Liver (tissue), 9 donors: ENCODE data around the gene DAGLA. TPM values are rescaled to one million over a fixed set of nuclear protein-coding genes. Genes with fewer than 3 reads are reported as not detected.
A peak's percentile ranks its signal among the peaks of the same experiment; 100 is the strongest.

Source experiments
- DNase-seq: peaks from one replicate; pipeline ENCODE4 v3.0.0-alpha.2; 2017; ENCODE audit warnings: low spot score
- H3K27ac ChIP-seq, 2 donors: one replicate each; pipeline ENCODE4 v1.7.0; 2013; ENCODE audit warnings: inconsistent platforms in 2 of 2, low read length in 2 of 2, control low read depth in 1 of 2, low read depth in 1 of 2, mild to moderate bottlenecking in 1 of 2
- H3K27me3 ChIP-seq, 4 donors: one replicate each; pipeline versions ENCODE4 v1.6.1 to v1.7.0; 2013; ENCODE audit warnings: low read length in 3 of 4, inconsistent platforms in 1 of 4, mild to moderate bottlenecking in 1 of 4, moderate library complexity in 1 of 4; ENCODE audit not compliant: control insufficient read depth in 4 of 4, insufficient read depth in 4 of 4
- H3K36me3 ChIP-seq, 4 donors: one replicate each; pipeline versions ENCODE4 v1.6.1 to v1.7.0; 2013; ENCODE audit warnings: low read length in 3 of 4, mild to moderate bottlenecking in 3 of 4, low read depth in 1 of 4, moderate library complexity in 1 of 4; ENCODE audit not compliant: control insufficient read depth in 4 of 4, insufficient read depth in 3 of 4
- H3K4me1 ChIP-seq, 4 donors: one replicate each; pipeline versions ENCODE4 v1.6.1 to v1.7.0; 2013; ENCODE audit warnings: low read length in 3 of 4, mild to moderate bottlenecking in 3 of 4, moderate library complexity in 1 of 4; ENCODE audit not compliant: control insufficient read depth in 4 of 4, insufficient read depth in 4 of 4
- H3K4me3 ChIP-seq, 3 donors: one replicate each; pipeline versions ENCODE4 v1.6.1 to v1.7.0; 2013; ENCODE audit warnings: low read length in 3 of 3, control low read depth in 1 of 3, low read depth in 1 of 3, mild to moderate bottlenecking in 1 of 3
- H3K9ac ChIP-seq, 2 donors: one replicate each; pipeline ENCODE4 v1.7.0; 2013; ENCODE audit warnings: low read length in 2 of 2, mild to moderate bottlenecking in 2 of 2, moderate library complexity in 2 of 2, control low read depth in 1 of 2, low read depth in 1 of 2
- H3K9me3 ChIP-seq, 4 donors: one replicate each; pipeline versions ENCODE4 v1.6.1 to v1.7.0; 2013; ENCODE audit warnings: low read length in 3 of 4; ENCODE audit not compliant: control insufficient read depth in 4 of 4
- ATF3 ChIP-seq: IDR thresholded peaks from 2 replicates; pipeline ENCODE4 v1.6.1; 2016; ENCODE audit warnings: antibody characterized with exemption
- EGR1 ChIP-seq, 2 donors: IDR thresholded peaks; 2 replicates each; pipeline ENCODE4 v1.6.1; 2016 to 2018; ENCODE audit warnings: antibody characterized with exemption in 2 of 2, low read depth in 2 of 2
- GABPA ChIP-seq, 2 donors: IDR thresholded peaks in 1 of 2; conservative IDR thresholded peaks in 1 of 2; 2 replicates each; pipeline ENCODE4 v1.6.1; 2016; ENCODE audit warnings: antibody characterized with exemption in 2 of 2, mild to moderate bottlenecking in 1 of 2, moderate library complexity in 1 of 2
- HNF4A ChIP-seq, 2 donors: conservative IDR thresholded peaks; 2 replicates each; pipeline ENCODE4 v1.6.1; 2016; ENCODE audit warnings: antibody characterized with exemption in 2 of 2, mild to moderate bottlenecking in 2 of 2
- HNF4G ChIP-seq: IDR thresholded peaks from 2 replicates; pipeline ENCODE4 v1.6.1; 2016; ENCODE audit warnings: antibody characterized with exemption
- JUND ChIP-seq, 2 donors: IDR thresholded peaks; 2 replicates each; pipeline ENCODE4 v1.6.1; 2016; ENCODE audit warnings: antibody characterized with exemption in 2 of 2
- MAX ChIP-seq: IDR thresholded peaks from 2 replicates; pipeline ENCODE4 v1.6.1; 2016; ENCODE audit warnings: antibody characterized with exemption
- RAD21 ChIP-seq, 2 donors: IDR thresholded peaks; 2 replicates each; pipeline ENCODE4 v1.6.1; 2016; ENCODE audit warnings: antibody characterized with exemption in 2 of 2, mild to moderate bottlenecking in 2 of 2
- RXRA ChIP-seq, 2 donors: IDR thresholded peaks; 2 replicates each; pipeline ENCODE4 v1.6.1; 2017 to 2018; ENCODE audit warnings: antibody characterized with exemption in 2 of 2, mild to moderate bottlenecking in 1 of 2
- SP1 ChIP-seq: IDR thresholded peaks from 2 replicates; pipeline ENCODE4 v1.6.1; 2018; ENCODE audit warnings: antibody characterized with exemption, mild to moderate bottlenecking
- TAF1 ChIP-seq: conservative IDR thresholded peaks from 2 replicates; pipeline ENCODE4 v1.6.1; 2016; ENCODE audit warnings: antibody characterized with exemption, mild to moderate bottlenecking
- ZBTB33 ChIP-seq: IDR thresholded peaks from 2 replicates; pipeline ENCODE4 v1.6.1; 2016; ENCODE audit warnings: antibody characterized with exemption
- WGBS: extraction: QIAGEN DNeasy Blood & Tissue Kit; methylation state at CpG from one replicate; pipeline ENCODE4 v1.1.7; 2013; 5-methylcytosine and 5-hydroxymethylcytosine counted together
- polyA plus RNA-seq, 2 donors: library from polyadenylated mRNA; stranded (reverse) in 1 of 2; unstranded in 1 of 2; fragments of 200-250 nt in 1 of 2; fragments of >200 nt in 1 of 2; fragmentation: Nextera tagmentation in 1 of 2; extraction: Ambion mirVana in 1 of 2; gene quantifications; one replicate each; pipeline versions ENCODE4 v1.2.1 to v1.2.3, GENCODE V29; 2013 to 2015
- total RNA-seq, 2 donors: library from RNA; depleted of rRNA; stranded (reverse); fragments of >200 nt; gene quantifications; one replicate each; pipeline ENCODE4 v1.2.3, GENCODE V29; 2014
- donor health status: healthy.
- donor health status: healthy.
- donor health status: healthy.
- donor health status: healthy.
- donor health status: healthy.

DAGLA gene
- total and polyA plus RNA-seq, 4 donors: 0.13 to 0.84 (median 0.60) TPM

- Histone ChIP-seq H3K9ac (no peak overlapping the region), H3K9me3 (no peaks in the 10 kb centered on the region), H3K27ac (peak overlapping the region; percentile 56 to 59), H3K27me3 (no peaks in the 10 kb centered on the region), H3K36me3 (no peaks in the 10 kb centered on the region), H3K4me1 (peaks cover 0 to 14% (median 2%) of the 10 kb centered on the region in 4 donors), H3K4me3 (no peak overlapping the region)
- TF ChIP-seq TAF1 (no peak), RXRA (IDR thresholded peaks at IDR 0.05) (peak in 1 of 2 donors; percentile 17), HNF4G (no peak), ATF3 (no peak), HNF4A (conservative IDR thresholded peaks at IDR 0.05) (no peak), SP1 (peak; percentile 68), MAX (no peak), RAD21 (IDR thresholded peaks at IDR 0.05) (no peak)
- DNase-seq: no peak
- 79% methylated on average over 15 of the region's 15 CpGs for WGBS
Observed at GRCh38 chr11:61694946-61695706, 14.9 kb downstream of the DAGLA start.

- Histone ChIP-seq H3K9me3 (no peaks in the 10 kb centered on the region), H3K27ac (peak overlapping the region; percentile 56 to 59), H3K36me3 (no peaks in the 10 kb centered on the region), H3K9ac (no peak overlapping the region), H3K4me3 (no peak overlapping the region), H3K27me3 (no peaks in the 10 kb centered on the region), H3K4me1 (peaks cover 0 to 14% (median 2%) of the 10 kb centered on the region in 4 donors)
- WGBS: 53% methylated on average over 17 of the region's 17 CpGs
- TF ChIP-seq RAD21 (IDR thresholded peaks at IDR 0.05) (no peak), ATF3 (no peak), GABPA (IDR thresholded peaks at IDR 0.05 in 1 of 2, conservative IDR thresholded peaks at IDR 0.05 in 1 of 2) (no peak), SP1 (no peak), EGR1 (IDR thresholded peaks at IDR 0.05; ENCODE audit: low read depth in 2 of 2) (no peak), TAF1 (no peak), MAX (no peak), ZBTB33 (no peak), HNF4A (conservative IDR thresholded peaks at IDR 0.05) (no peak)
- DNase-seq: no peak
Observed at GRCh38 chr11:61695917-61696316, 15.7 kb downstream of the DAGLA start.

GRCh38 chr11:61696602-61697001 is 16.4 kb downstream of the DAGLA start:
- H3K4me3 ChIP-seq: no peak overlapping the region
- no peaks in the 10 kb centered on the region for H3K36me3 ChIP-seq
- peak overlapping the region in 1 of 2 donors; percentile 18 for H3K27ac ChIP-seq
- WGBS: 74% methylated on average over 8 of the region's 8 CpGs
- peaks cover 0 to 14% (median 2%) of the 10 kb centered on the region in 4 donors for H3K4me1 ChIP-seq
- no peak for TF ChIP-seq JUND (IDR thresholded peaks at IDR 0.05)
- no peak for DNase-seq
- H3K9me3 ChIP-seq: no peaks in the 10 kb centered on the region
- no peaks in the 10 kb centered on the region for H3K27me3 ChIP-seq
- H3K9ac ChIP-seq: no peak overlapping the region
